SK-N-SH (cell line): Measurements from ENCODE around the gene NCBP3.

Experiments
- SIN3A ChIP-seq: IDR thresholded peaks from 2 replicates; pipeline ENCODE4 v1.6.1; 2012; ENCODE audit warnings: low read depth, mild to moderate bottlenecking, low read length, moderate library complexity, borderline replicate concordance
- TF ChIP-seq, protein P1 (sequence below): fragments of 200-600 bp; sonication (generic); IDR thresholded peaks from 2 replicates; pipeline ENCODE4 v1.6.1; 2017; ENCODE audit warnings: antibody characterized with exemption, mild to moderate bottlenecking, moderate library complexity

- no peak for TF ChIP-seq SIN3A
- TF ChIP-seq, protein P1, sequence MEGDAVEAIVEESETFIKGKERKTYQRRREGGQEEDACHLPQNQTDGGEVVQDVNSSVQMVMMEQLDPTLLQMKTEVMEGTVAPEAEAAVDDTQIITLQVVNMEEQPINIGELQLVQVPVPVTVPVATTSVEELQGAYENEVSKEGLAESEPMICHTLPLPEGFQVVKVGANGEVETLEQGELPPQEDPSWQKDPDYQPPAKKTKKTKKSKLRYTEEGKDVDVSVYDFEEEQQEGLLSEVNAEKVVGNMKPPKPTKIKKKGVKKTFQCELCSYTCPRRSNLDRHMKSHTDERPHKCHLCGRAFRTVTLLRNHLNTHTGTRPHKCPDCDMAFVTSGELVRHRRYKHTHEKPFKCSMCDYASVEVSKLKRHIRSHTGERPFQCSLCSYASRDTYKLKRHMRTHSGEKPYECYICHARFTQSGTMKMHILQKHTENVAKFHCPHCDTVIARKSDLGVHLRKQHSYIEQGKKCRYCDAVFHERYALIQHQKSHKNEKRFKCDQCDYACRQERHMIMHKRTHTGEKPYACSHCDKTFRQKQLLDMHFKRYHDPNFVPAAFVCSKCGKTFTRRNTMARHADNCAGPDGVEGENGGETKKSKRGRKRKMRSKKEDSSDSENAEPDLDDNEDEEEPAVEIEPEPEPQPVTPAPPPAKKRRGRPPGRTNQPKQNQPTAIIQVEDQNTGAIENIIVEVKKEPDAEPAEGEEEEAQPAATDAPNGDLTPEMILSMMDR, result no peak
Observed at GRCh38 chr17:3794557-3795389, 51.3 kb downstream of the NCBP3 start.
